ES-I3 (cell line): ENCODE measurements around the gene WWOX.
"Not testable (repeated sequence)": the region's sequence is repeated elsewhere in the genome, so short reads cannot be mapped to it uniquely, and the experiment has no call there.

Experiments
- H3K36me3 ChIP-seq: 2 replicates; pipeline ENCODE4 v1.6.1; 2013; ENCODE audit warnings: mild to moderate bottlenecking, low read length, control low read depth, moderate library complexity; ENCODE audit not compliant: insufficient read depth
- H3K4me1 ChIP-seq: 2 replicates; pipeline ENCODE4 v1.6.1; 2013; ENCODE audit warnings: mild to moderate bottlenecking, control low read depth, low read length; ENCODE audit not compliant: insufficient read depth
- H3K9ac ChIP-seq: 2 replicates; pipeline ENCODE4 v1.6.1; 2013; ENCODE audit warnings: low read depth, mild to moderate bottlenecking, low read length, moderate library complexity
- H3K9me3 ChIP-seq: 2 replicates; pipeline ENCODE4 v1.6.1; 2013; ENCODE audit warnings: mild to moderate bottlenecking, low read length, moderate library complexity; ENCODE audit not compliant: control insufficient read depth, insufficient read depth

WWOX gene

DNA sequence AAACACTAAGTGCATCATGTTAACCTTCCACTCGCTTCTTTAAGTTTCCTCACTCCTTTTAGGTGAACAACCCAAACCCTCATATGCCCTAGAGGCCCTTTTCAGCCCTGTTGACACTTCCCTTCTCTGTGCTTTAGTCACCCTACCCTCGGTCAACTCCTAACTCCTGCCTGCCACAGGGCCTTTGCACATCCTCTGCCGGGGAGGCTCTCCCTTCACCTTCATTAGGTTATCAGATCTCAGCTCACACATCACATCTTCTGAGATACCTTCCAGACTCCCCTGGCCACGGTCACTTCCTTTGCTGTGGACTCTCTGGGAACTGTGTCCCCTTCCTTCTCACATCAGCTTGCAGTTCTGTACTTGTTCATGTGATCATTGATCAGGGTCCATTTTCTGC is 926.7 kb downstream of the WWOX start:
- H3K4me1 ChIP-seq = no peaks in the 10 kb centered on the region
- no peak overlapping the region for H3K9ac ChIP-seq
- H3K9me3 ChIP-seq = no peaks in the 10 kb centered on the region
- no peaks in the 10 kb centered on the region for H3K36me3 ChIP-seq

DNA sequence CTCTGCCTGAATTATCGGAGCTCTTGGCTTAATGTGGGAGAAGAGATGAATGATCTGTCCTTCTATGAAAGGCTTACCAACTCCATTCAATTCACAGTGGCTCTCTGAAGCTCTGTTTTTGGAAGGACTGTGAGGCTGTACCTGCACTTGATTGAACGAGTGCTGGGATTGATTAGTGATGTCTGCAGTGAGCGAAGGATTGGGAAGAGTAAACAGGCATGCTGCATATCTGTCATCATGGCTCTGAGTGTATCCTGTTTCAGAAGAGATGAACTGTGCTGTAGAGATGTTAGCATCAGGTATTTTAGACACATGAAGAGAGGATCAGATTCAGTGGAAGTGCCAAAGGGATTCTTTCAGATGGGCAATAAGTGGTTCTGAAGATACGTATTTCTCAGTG is 937.1 kb downstream of the WWOX start:
- H3K36me3 ChIP-seq = no peaks in the 10 kb centered on the region
- H3K9me3 ChIP-seq = no peaks in the 10 kb centered on the region
- no peaks in the 10 kb centered on the region for H3K4me1 ChIP-seq
- no peak overlapping the region for H3K9ac ChIP-seq

DNA sequence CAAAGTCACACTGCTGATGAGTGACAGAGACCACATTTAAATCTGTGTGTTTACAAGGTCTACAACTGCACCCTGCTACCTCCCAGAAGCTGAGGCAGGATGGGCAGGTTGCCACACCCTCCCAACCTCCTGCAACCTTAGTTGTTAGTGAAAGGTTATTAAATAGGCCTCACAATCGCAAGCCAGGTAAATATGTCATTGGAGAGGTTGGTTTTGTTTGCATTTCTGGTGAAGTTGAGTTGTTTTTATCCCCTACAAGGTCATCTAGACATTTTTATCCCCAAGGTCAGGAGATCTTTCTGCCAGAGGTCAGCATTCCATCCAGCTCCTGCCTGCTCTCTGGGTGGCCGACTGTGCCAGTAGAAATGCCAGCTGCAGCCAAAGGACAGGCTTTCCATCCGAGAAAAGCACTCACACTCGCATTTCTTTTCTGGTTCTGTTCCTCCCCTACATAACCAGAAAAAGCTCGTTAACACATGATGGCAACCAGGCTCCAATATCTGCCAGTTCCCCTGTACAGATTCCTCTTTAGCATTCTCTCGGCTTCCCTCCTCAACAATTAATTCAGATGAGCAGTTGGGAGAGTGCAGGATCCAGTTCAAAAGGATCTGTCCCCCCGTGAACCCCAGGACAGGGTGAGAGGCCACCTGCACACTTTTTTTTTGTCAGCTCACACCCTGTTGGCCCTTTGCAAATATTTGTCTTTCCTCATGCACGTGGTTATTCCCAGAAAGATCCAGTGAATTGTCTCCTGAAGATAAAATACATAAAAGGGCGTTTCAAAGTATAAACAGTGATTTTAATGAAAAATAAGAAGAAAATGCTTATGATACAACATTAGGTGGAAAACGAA is 938.3 kb downstream of the WWOX start:
- no peak overlapping the region for H3K9ac ChIP-seq
- H3K9me3 ChIP-seq = no peaks in the 10 kb centered on the region
- no peaks in the 10 kb centered on the region for H3K36me3 ChIP-seq
- H3K4me1 ChIP-seq = no peaks in the 10 kb centered on the region

DNA sequence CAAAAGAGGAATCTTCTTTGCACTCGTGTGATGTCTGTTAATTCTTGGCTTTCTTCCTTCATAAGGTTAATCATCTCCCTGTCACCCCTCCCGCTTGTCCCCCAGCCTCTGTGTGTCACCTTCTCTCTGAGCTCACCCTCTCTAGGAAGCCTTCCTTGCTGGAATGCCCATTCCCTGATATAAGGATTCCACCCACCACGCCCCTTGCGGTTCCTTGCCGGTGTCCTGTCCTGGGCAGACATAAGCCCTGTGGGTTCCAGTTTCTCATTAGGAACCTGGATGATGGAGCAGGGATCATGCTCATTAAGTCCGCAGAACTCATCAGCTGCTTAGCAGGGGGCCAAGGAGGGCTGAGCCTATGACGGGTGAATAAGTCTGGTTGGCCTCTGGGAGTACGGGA is 941.8 kb downstream of the WWOX start:
- Histone ChIP-seq H3K9ac (no peak overlapping the region), H3K36me3 (no peaks in the 10 kb centered on the region), H3K9me3 (no peaks in the 10 kb centered on the region), H3K4me1 (no peaks in the 10 kb centered on the region)

DNA sequence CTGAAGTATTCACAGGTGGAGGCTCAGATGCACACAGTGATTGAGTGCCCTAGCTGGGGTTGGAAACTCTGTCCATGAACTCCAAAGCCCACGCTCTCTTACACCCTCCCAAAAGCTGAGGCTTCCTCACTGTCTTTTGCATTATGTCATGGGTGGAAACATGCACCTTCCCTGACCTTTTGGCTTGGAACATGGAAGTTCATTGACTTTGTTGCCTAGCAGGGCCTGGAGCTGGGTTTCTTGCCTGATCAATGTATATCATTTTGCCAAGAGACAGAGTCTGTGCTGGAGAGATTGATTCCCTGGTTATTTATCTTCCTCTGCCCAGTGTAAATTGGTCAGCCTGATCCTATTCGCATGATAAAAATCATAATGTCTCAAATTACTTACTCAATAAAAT is 942.7 kb downstream of the WWOX start:
- no peaks in the 10 kb centered on the region for H3K36me3 ChIP-seq
- no peaks in the 10 kb centered on the region for H3K9me3 ChIP-seq
- no peaks in the 10 kb centered on the region for H3K4me1 ChIP-seq
- no peak overlapping the region for H3K9ac ChIP-seq

DNA sequence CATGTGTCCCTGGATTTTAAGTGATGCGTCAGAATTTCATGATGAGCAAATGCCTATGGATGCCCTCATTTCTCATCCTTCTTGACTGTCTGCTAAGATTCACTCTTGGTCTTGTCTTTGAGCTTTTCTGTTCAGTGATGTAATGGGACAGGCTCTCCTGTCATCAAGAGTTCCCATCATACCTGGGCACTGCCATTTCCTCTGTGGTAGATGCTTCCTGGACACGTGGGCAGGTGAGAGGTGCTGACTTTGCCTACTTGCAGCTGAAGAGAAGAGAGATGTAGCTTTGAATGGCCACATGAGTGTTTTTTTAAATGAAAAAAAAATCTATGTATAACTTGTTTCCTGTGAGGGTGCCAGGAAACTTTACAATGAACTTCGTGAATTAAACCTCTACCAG is 943.4 kb downstream of the WWOX start:
- Histone ChIP-seq H3K9ac (no peak overlapping the region), H3K9me3 (no peaks in the 10 kb centered on the region), H3K4me1 (no peaks in the 10 kb centered on the region), H3K36me3 (no peaks in the 10 kb centered on the region)

DNA sequence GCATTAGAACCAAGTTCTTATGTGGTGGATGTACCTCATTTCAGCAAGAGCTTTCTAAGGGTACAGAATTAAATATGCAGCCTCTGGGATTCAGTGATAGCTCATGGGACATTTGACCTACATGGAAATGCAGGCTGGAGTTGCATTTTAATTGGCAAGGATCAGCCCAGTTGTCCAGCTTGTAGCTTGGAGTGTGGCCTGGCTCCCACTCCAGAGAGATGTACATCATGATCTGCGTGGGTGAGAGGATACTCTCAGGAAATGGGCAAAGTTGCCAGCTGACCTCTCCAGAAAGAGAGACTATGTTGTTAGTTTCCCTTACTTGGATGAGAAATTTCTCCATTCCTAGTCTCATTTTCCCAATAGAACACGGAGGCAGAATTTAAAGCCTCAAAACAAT is 945.7 kb downstream of the WWOX start:
- Histone ChIP-seq H3K9me3 (no peaks in the 10 kb centered on the region), H3K36me3 (no peaks in the 10 kb centered on the region), H3K4me1 (no peaks in the 10 kb centered on the region)

DNA sequence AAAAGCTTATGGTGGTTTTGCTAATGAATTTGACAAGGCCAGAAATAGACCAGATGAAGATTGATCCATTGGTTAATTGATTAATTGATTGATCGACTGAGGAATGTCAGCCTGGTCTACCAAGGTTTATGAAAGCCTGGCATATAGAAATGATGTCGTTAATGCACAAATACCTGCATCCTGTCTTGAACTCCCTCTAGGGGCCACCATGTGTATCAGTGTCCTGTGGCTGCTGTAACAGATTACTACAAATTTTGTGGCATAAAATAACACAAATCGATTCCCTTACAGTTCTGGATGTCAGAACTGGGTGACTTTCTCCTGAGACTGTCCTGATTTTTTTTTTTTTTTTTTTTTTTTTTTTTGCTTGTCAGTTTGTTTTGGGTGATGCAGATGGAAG is 947.9 kb downstream of the WWOX start:
- Histone ChIP-seq H3K9ac (no peak overlapping the region), H3K9me3 (no peaks in the 10 kb centered on the region), H3K36me3 (no peaks in the 10 kb centered on the region), H3K4me1 (no peaks in the 10 kb centered on the region)

More for the DNA sequence above, 945.7 kb downstream of the WWOX start:
- H3K9ac ChIP-seq = no peak overlapping the region

DNA sequence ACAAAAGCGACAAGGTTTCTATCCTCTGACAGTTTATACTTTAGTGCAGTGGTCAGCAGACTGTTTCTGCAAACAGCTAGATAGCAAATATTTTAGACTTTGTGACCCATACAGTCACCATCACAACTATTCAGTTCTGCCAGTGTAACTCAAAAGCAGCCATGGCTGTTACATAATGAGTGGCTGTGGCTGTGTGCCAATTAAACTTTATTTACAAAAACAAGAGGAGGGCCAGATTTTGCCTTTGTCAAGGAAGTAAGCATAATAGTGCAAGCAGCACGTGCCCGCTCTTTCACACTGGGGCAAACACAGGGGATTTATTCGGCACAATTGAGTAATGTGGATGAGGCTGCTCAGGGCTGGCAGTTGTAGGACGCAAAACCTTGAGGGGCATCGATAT is 949.6 kb downstream of the WWOX start:
- H3K9me3 ChIP-seq = peaks cover 2% of the 10 kb centered on the region; the same call in 1 of the 2 replicates
- H3K9ac ChIP-seq = no peak overlapping the region
- peaks cover 3% of the 10 kb centered on the region; the same call in 1 of the 2 replicates for H3K4me1 ChIP-seq
- H3K36me3 ChIP-seq = no peaks in the 10 kb centered on the region

DNA sequence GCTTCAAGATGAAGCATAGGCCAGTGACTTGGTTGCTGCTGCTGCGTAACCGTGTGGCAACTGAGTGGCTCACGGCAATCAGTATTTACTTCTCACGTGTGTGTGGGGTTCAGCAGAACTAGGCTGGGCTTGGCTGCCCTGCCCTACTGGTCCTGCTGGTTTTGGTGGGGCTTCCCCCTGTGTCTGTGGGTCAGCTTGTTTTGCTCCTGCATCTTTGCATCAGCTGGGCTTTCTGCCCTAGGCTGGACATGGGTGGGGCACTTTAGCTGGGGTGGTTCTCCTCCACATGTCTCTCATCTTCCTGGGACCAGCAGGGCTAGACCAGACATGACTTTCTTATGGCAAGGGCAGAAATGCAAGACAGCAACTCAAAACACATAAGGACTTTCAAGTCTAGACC is 950.6 kb downstream of the WWOX start:
- Histone ChIP-seq H3K36me3 (no peaks in the 10 kb centered on the region), H3K4me1 (peaks cover 13% of the 10 kb centered on the region), H3K9me3 (peaks cover 2% of the 10 kb centered on the region; the same call in 1 of the 2 replicates), H3K9ac (no peak overlapping the region)

DNA sequence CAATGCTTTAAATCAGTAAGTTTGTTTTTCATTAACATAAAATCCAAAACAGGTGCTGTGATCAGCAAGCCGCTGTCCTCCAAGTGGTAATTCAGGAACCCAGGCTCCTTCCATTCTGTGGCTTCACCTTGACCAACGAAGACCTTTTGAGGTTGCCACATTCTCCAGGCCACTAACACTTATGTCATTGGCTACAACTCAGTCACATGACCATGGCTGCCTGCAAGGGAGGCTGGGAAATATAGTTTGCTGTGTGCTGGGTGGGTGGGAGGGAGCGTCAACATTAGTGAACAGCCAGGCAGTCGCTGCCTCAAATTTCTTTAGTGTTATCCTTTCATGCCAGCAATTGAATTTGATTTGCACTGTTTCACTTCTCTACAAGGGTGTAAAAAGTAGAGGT is 951.9 kb downstream of the WWOX start:
- H3K9ac ChIP-seq = no peak overlapping the region
- H3K4me1 ChIP-seq = peaks cover 15% of the 10 kb centered on the region
- no peaks in the 10 kb centered on the region for H3K36me3 ChIP-seq
- peaks cover 2% of the 10 kb centered on the region; the same call in 1 of the 2 replicates for H3K9me3 ChIP-seq

DNA sequence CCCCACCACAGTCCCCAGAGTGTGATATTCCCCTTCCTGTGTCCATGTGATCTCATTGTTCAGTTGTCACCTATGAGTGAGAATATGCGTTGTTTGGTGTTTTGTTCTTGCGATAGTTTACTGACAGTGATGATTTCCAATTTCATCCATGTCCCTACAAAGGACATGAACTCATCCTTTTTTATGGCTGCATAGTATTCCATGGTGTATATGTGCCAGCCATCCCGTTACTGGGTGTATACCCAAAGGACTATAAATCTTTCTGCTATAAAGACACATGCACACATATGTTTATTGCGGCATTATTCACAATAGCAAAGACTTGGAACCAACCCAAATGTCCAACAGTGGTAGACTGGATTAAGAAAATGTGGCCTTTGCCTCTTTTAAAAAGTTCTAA is 952.7 kb downstream of the WWOX start:
- H3K9me3 ChIP-seq, H3K9ac ChIP-seq, H3K36me3 ChIP-seq: not testable (repeated sequence)
- H3K4me1 ChIP-seq = peaks cover 15% of the 10 kb centered on the region

DNA sequence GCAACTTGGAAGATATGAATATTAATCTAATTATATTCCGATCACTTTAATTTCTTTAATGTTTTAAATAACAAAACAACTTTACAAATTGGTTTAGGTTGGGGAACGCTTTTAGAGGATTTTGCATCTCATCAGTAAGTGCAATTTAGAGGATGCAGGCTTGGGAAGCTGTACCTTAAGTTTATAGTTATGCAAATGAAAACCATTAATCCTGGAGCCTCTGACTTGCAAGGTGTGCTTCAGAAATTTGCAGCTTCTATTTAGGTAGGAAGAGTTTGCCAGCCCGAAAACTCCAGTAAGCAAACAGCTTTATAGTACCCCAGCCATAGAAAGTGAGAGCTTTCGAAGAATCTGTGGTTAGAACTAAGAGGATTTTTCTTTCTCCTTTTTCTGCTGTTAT is 954.1 kb downstream of the WWOX start:
- Histone ChIP-seq H3K9me3 (peaks cover 2% of the 10 kb centered on the region; the same call in 1 of the 2 replicates), H3K36me3 (no peaks in the 10 kb centered on the region), H3K4me1 (peaks cover 15% of the 10 kb centered on the region), H3K9ac (no peak overlapping the region)

DNA sequence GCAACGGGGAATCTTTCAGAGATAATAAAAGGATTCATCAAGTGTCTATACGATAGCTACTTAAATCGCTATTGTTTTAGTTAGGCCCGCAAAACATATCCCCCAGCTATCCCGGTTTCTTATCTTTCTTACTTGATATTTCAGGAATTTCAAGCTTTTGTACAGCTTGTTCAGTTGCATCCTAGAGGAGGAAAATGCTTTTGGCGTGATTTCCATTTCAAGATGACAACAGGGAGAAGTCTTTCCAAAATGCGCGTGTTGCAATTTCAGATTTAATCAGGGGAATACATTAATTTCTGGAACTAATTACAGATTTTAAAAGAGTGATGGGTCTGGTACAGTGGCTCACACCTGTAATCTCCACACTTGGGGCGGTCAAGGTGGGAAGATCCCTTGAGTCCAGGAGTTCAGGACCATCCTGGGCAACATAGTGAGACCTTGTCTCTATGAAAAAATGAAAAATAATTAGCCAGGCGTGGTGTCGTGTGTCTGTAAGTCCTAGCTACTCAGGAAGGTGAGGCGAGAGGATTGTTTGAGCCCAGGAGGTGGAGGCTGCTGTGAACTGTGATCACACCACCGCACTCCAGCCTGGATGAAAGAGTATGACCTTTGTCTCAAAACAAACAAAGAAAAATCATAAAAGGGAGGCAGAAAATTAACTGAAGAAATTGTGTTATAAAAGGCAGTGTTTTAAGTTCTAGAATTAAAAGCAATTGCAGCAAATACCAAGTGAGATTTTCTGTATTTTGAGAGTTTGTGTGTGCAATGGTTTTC is 954.9 kb downstream of the WWOX start:
- Histone ChIP-seq H3K9ac (no peak overlapping the region), H3K36me3 (no peaks in the 10 kb centered on the region), H3K9me3 (peaks cover 2% of the 10 kb centered on the region; the same call in 1 of the 2 replicates), H3K4me1 (peaks cover 15% of the 10 kb centered on the region)
